SK-N-SH treated with all-trans-retinoic acid at 6 μM for 48 hours (cell line): ENCODE data around the gene DNAJB8.

Source experiments
- ATAC-seq: fragments of 200-7000 bp; cut with Tn5 transposase; 3 replicates; pipeline ENCODE4 v1.9.1; 2020; ENCODE audit warnings: mild to moderate bottlenecking, moderate library complexity
- ARNTL ChIP-seq: fragments of 450-650 bp; formaldehyde crosslinking; IDR thresholded peaks from 2 replicates; pipeline ENCODE4 v1.5.0; 2020; ENCODE audit warnings: low read depth, mild to moderate bottlenecking, moderate library complexity, borderline replicate concordance
- BACH2 ChIP-seq: fragments of 250-450 bp; sonication (Bioruptor Pico); IDR thresholded peaks from 2 replicates; pipeline ENCODE4 v1.9.0; 2021; ENCODE audit warnings: mild to moderate bottlenecking, borderline replicate concordance
- CSDC2 ChIP-seq: fragments of 250-450 bp; sonication (Bioruptor Pico); IDR thresholded peaks from 2 replicates; pipeline ENCODE4 v1.5.0; 2020; ENCODE audit warnings: mild to moderate bottlenecking, moderate library complexity
- ESRRG ChIP-seq: fragments of 250-450 bp; sonication (Bioruptor Pico); IDR thresholded peaks from 2 replicates; pipeline ENCODE4 v1.6.1; 2021; ENCODE audit warnings: mild to moderate bottlenecking
- GLIS3 ChIP-seq: fragments of 250-450 bp; sonication (Bioruptor Pico); IDR thresholded peaks from 2 replicates; pipeline ENCODE4 v1.5.0; 2020; ENCODE audit warnings: mild to moderate bottlenecking, moderate library complexity
- ISL1 ChIP-seq: fragments of 250-450 bp; sonication (Bioruptor Pico); IDR thresholded peaks from 2 replicates; pipeline ENCODE4 v2.1.2; 2022; ENCODE audit warnings: mild to moderate bottlenecking, moderate library complexity
- OSR1 ChIP-seq: fragments of 250-450 bp; sonication (Bioruptor Pico); IDR thresholded peaks from 2 replicates; pipeline ENCODE4 v1.8.0; 2022; ENCODE audit warnings: moderate library complexity, mild to moderate bottlenecking, inconsistent platforms
- PPARA ChIP-seq: fragments of 250-450 bp; sonication (Bioruptor Pico); IDR thresholded peaks from 2 replicates; pipeline ENCODE4 v1.5.0; 2020; ENCODE audit warnings: mild to moderate bottlenecking, borderline replicate concordance
- RARB ChIP-seq: fragments of 250-450 bp; sonication (Bioruptor Pico); IDR thresholded peaks from 2 replicates; pipeline ENCODE4 v1.8.0; 2021; ENCODE audit warnings: mild to moderate bottlenecking, moderate library complexity
- SNAI2 ChIP-seq: fragments of 250-450 bp; sonication (Bioruptor Pico); IDR thresholded peaks from 2 replicates; pipeline ENCODE4 v1.5.0; 2020; ENCODE audit warnings: mild to moderate bottlenecking, moderate library complexity
- TCF4 ChIP-seq: fragments of 250-450 bp; sonication (Bioruptor Pico); IDR thresholded peaks from 2 replicates; pipeline ENCODE4 v1.8.0; 2021; ENCODE audit warnings: mild to moderate bottlenecking, moderate library complexity, borderline replicate concordance
- TOX ChIP-seq: fragments of 250-450 bp; sonication (Bioruptor Pico); IDR thresholded peaks from 2 replicates; pipeline ENCODE4 v1.8.0; 2021; ENCODE audit warnings: mild to moderate bottlenecking, moderate library complexity, borderline replicate concordance
- TSHZ2 ChIP-seq: fragments of 250-450 bp; sonication (Bioruptor Pico); IDR thresholded peaks from 2 replicates; pipeline ENCODE4 v1.5.0; 2020; ENCODE audit warnings: mild to moderate bottlenecking, moderate library complexity
- ZC3H10 ChIP-seq: fragments of 250-450 bp; sonication (Bioruptor Pico); IDR thresholded peaks from 2 replicates; pipeline ENCODE4 v1.5.1; 2021; ENCODE audit warnings: mild to moderate bottlenecking, moderate library complexity
- ZFP30 ChIP-seq: fragments of 450-650 bp; formaldehyde crosslinking; IDR thresholded peaks from 2 replicates; pipeline ENCODE4 v1.5.0; 2022; ENCODE audit warnings: mild to moderate bottlenecking, moderate library complexity
- ZNF70 ChIP-seq: fragments of 450-650 bp; formaldehyde crosslinking; IDR thresholded peaks from 2 replicates; pipeline ENCODE4 v1.5.0; 2020; ENCODE audit warnings: mild to moderate bottlenecking, moderate library complexity
- ZNF8 ChIP-seq: fragments of 450-650 bp; formaldehyde crosslinking; IDR thresholded peaks from 2 replicates; pipeline ENCODE4 v1.5.0; 2020; ENCODE audit warnings: mild to moderate bottlenecking, moderate library complexity
- TF ChIP-seq, protein P1 (sequence below): fragments of 250-450 bp; sonication (Bioruptor Pico); IDR thresholded peaks from 2 replicates; pipeline ENCODE4 v1.8.0; 2021; ENCODE audit warnings: low read depth, mild to moderate bottlenecking, moderate library complexity, borderline replicate concordance
- TF ChIP-seq, protein P2 (sequence below): fragments of 250-450 bp; sonication (Bioruptor Pico); IDR thresholded peaks from 2 replicates; pipeline ENCODE4 v1.8.0; 2020; ENCODE audit warnings: mild to moderate bottlenecking, moderate library complexity, borderline replicate concordance
- TF ChIP-seq, protein P3 (sequence below): fragments of 250-450 bp; sonication (Bioruptor Pico); IDR thresholded peaks from 2 replicates; pipeline ENCODE4 v1.5.1; 2021; ENCODE audit warnings: mild to moderate bottlenecking, moderate library complexity
- TF ChIP-seq, protein P4 (sequence below): fragments of 250-450 bp; sonication (Bioruptor Pico); IDR thresholded peaks from 2 replicates; pipeline ENCODE4 v1.5.1; 2020; ENCODE audit warnings: low read depth, mild to moderate bottlenecking, moderate library complexity

The DNAJB8 gene

GRCh38 chr3:128471110-128471509, 4.4 kb upstream of the DNAJB8 start:
- ATAC-seq, result no peak
- TF ChIP-seq ARNTL (no peak), BACH2 (CRISPR knock-in tag) (no peak), ESRRG (CRISPR knock-in tag) (no peak), RARB (CRISPR knock-in tag) (no peak), TOX (CRISPR knock-in tag) (no peak), SNAI2 (CRISPR knock-in tag) (no peak), ZNF70 (CRISPR knock-in tag) (no peak), TCF4 (CRISPR knock-in tag) (no peak), ZFP30 (no peak), GLIS3 (no peak), OSR1 (CRISPR knock-in tag) (no peak), ZC3H10 (CRISPR knock-in tag) (no peak), ZNF8 (CRISPR knock-in tag) (no peak), CSDC2 (no peak)
- TF ChIP-seq, protein P1, sequence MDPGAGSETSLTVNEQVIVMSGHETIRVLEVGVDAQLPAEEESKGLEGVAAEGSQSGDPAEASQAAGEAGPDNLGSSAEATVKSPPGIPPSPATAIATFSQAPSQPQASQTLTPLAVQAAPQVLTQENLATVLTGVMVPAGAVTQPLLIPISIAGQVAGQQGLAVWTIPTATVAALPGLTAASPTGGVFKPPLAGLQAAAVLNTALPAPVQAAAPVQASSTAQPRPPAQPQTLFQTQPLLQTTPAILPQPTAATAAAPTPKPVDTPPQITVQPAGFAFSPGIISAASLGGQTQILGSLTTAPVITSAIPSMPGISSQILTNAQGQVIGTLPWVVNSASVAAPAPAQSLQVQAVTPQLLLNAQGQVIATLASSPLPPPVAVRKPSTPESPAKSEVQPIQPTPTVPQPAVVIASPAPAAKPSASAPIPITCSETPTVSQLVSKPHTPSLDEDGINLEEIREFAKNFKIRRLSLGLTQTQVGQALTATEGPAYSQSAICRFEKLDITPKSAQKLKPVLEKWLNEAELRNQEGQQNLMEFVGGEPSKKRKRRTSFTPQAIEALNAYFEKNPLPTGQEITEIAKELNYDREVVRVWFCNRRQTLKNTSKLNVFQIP (CRISPR knock-in tag), result no peak
- TF ChIP-seq, protein P2, sequence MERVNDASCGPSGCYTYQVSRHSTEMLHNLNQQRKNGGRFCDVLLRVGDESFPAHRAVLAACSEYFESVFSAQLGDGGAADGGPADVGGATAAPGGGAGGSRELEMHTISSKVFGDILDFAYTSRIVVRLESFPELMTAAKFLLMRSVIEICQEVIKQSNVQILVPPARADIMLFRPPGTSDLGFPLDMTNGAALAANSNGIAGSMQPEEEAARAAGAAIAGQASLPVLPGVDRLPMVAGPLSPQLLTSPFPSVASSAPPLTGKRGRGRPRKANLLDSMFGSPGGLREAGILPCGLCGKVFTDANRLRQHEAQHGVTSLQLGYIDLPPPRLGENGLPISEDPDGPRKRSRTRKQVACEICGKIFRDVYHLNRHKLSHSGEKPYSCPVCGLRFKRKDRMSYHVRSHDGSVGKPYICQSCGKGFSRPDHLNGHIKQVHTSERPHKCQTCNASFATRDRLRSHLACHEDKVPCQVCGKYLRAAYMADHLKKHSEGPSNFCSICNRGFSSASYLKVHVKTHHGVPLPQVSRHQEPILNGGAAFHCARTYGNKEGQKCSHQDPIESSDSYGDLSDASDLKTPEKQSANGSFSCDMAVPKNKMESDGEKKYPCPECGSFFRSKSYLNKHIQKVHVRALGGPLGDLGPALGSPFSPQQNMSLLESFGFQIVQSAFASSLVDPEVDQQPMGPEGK (CRISPR knock-in tag), result no peak

GRCh38 chr3:128470134-128470899, 3.6 kb upstream of the DNAJB8 start:
- TF ChIP-seq TSHZ2 (CRISPR knock-in tag) (peak; percentile 51), ZC3H10 (CRISPR knock-in tag) (no peak), TCF4 (CRISPR knock-in tag) (peak; percentile 58; the same call in 1 of the 2 replicates), ZNF8 (CRISPR knock-in tag) (0 out of 2 replicates have a peak, but pooled peaks have one; percentile 13), ZNF70 (CRISPR knock-in tag) (no peak)
- TF ChIP-seq, protein P3, sequence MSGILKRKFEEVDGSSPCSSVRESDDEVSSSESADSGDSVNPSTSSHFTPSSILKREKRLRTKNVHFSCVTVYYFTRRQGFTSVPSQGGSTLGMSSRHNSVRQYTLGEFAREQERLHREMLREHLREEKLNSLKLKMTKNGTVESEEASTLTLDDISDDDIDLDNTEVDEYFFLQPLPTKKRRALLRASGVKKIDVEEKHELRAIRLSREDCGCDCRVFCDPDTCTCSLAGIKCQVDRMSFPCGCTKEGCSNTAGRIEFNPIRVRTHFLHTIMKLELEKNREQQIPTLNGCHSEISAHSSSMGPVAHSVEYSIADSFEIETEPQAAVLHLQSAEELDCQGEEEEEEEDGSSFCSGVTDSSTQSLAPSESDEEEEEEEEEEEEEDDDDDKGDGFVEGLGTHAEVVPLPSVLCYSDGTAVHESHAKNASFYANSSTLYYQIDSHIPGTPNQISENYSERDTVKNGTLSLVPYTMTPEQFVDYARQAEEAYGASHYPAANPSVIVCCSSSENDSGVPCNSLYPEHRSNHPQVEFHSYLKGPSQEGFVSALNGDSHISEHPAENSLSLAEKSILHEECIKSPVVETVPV (CRISPR knock-in tag), result no peak
- peak; percentile 30; the same call in 2 of the 3 replicates for ATAC-seq

GRCh38 chr3:128469556-128469955, 2.9 kb upstream of the DNAJB8 start:
- ATAC-seq, result no peak
- TF ChIP-seq ZC3H10 (CRISPR knock-in tag), result no peak
- TF ChIP-seq, protein P3 (CRISPR knock-in tag), result no peak
- TF ChIP-seq, protein P2 (CRISPR knock-in tag), result no peak
- no peak for TF ChIP-seq ZNF70 (CRISPR knock-in tag)
- TF ChIP-seq CSDC2, result no peak
- TF ChIP-seq ISL1 (CRISPR knock-in tag), result no peak
- no peak for TF ChIP-seq BACH2 (CRISPR knock-in tag)
- no peak for TF ChIP-seq TCF4 (CRISPR knock-in tag)
- TF ChIP-seq PPARA (CRISPR knock-in tag), result no peak
- no peak for TF ChIP-seq ZNF8 (CRISPR knock-in tag)
- TF ChIP-seq ESRRG (CRISPR knock-in tag), result no peak
- TF ChIP-seq, protein P4, sequence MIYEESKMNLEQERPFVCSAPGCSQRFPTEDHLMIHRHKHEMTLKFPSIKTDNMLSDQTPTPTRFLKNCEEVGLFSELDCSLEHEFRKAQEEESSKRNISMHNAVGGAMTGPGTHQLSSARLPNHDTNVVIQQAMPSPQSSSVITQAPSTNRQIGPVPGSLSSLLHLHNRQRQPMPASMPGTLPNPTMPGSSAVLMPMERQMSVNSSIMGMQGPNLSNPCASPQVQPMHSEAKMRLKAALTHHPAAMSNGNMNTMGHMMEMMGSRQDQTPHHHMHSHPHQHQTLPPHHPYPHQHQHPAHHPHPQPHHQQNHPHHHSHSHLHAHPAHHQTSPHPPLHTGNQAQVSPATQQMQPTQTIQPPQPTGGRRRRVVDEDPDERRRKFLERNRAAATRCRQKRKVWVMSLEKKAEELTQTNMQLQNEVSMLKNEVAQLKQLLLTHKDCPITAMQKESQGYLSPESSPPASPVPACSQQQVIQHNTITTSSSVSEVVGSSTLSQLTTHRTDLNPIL (CRISPR knock-in tag), result no peak
- no peak for TF ChIP-seq GLIS3
- TF ChIP-seq, protein P1 (CRISPR knock-in tag), result no peak
- no peak for TF ChIP-seq TOX (CRISPR knock-in tag)
